ENCODE results near the gene PARK7.
A peak's percentile ranks its signal among the peaks of the same experiment; 100 is the strongest.

The PARK7 gene

DNA sequence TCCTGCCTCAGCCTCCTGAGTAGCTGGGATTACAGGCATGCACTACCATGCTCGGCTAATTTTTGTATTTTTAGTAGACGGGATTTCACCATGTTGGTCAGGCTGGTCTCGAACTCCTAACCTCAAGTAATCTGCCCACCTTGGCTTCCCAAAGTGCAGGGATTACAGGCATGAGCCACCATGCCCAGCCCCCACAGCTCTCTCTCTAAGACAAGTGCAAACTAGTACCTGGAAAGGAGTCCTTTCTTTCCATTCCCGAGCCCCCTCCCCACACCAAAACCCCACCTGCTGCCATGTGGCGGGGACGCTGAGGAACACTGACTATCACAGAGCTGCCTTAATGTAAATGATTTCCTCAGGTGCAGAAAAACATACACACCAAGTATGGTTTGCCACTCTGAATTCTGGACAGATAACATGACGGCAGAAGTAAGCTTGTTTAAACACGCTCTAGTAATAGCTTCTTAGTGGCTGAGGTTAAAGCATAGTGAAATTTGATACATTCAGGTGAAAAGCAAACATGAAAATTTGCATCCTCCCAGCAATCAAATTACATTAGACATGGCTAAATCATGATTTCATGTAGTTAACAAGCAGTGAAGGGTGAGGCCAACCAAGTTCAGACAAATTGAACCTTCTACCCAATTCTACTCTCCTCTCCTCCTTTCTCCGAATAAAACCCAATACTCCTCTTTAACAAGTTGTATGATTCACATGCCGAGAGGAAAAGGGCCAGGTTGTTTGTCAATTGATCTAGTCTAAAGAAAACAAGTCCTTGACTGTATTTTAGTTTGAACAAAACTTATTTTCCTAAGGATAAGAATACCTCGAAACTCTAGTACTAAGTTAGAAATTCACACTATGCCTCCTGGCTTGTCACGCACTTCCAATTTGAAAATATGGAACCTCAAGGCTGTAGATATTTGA lies 44.8 kb downstream of the PARK7 start:
- no peak overlapping the region for H3K4me3 ChIP-seq (ENCODE audit: low read depth, low read length)
- TF ChIP-seq, protein P1, sequence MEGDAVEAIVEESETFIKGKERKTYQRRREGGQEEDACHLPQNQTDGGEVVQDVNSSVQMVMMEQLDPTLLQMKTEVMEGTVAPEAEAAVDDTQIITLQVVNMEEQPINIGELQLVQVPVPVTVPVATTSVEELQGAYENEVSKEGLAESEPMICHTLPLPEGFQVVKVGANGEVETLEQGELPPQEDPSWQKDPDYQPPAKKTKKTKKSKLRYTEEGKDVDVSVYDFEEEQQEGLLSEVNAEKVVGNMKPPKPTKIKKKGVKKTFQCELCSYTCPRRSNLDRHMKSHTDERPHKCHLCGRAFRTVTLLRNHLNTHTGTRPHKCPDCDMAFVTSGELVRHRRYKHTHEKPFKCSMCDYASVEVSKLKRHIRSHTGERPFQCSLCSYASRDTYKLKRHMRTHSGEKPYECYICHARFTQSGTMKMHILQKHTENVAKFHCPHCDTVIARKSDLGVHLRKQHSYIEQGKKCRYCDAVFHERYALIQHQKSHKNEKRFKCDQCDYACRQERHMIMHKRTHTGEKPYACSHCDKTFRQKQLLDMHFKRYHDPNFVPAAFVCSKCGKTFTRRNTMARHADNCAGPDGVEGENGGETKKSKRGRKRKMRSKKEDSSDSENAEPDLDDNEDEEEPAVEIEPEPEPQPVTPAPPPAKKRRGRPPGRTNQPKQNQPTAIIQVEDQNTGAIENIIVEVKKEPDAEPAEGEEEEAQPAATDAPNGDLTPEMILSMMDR (IDR thresholded peaks at IDR 0.05; ENCODE audit: low read depth, low read length), result no peak
- in situ Hi-C loops (cut with HindIII; ENCODE audit: low sequenced_read_pairs), result loop anchor here (25.0 kb wide), 1 partner anchor 306 kb away; the partner anchor contains the start of gene SLC45A1
- peak; percentile 52 for DNase-seq (ENCODE audit: low read depth, low spot score)

DNA sequence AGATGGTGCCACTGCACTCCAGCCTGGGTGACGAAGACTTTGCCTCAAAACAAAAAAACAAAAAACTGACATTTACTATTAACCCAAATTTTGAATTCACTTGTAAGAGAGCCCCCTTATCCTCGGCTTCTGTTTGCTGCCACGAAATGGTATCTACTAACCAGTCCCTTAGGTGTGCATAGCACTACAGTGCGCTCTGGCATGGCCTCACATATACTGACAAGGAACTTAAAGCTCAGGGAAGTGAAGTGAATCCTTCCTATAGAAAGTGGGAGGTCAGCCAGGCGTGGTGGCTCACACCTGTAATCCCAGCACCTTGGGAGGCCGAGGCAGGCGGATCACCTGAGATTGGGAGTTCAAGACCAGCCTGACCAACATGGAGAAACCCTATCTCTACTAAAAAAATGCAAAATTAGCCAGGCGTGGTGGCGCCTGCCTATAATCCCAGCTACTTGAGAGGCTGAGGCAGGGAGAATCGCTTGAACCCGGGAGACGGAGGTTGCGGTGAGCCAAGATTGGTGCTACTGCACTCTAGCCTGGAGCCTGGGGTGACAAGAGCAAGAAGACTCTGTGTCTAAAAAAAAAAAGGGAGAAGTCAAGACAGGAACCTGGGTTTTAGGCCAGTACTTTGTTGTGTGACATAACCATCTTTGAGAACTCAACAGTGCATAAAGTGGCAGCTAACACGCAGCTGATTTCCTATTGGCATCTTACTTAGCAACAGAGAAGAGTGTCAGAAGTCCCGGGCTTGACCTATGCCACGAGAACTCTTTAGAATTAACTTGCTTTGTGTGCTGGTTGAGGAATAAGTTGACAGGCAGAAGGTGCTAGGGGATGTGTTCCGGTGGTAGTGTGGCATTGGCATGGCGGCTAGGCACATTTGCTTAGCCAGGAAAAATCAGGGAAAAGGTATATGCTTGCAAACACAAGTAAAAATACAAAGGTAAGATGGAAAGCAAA lies 47.8 kb downstream of the PARK7 start:
- in situ Hi-C loops (cut with HindIII; ENCODE audit: low sequenced_read_pairs), result loop anchor here (25.0 kb wide), 1 partner anchor 303 kb away; the partner anchor contains the start of gene SLC45A1
- DNase-seq (ENCODE audit: low read depth, low spot score), result peak; percentile 35
- TF ChIP-seq, protein P1 (IDR thresholded peaks at IDR 0.05; ENCODE audit: low read depth, low read length), result no peak
- no peak overlapping the region for H3K4me3 ChIP-seq (ENCODE audit: low read depth, low read length)

DNA sequence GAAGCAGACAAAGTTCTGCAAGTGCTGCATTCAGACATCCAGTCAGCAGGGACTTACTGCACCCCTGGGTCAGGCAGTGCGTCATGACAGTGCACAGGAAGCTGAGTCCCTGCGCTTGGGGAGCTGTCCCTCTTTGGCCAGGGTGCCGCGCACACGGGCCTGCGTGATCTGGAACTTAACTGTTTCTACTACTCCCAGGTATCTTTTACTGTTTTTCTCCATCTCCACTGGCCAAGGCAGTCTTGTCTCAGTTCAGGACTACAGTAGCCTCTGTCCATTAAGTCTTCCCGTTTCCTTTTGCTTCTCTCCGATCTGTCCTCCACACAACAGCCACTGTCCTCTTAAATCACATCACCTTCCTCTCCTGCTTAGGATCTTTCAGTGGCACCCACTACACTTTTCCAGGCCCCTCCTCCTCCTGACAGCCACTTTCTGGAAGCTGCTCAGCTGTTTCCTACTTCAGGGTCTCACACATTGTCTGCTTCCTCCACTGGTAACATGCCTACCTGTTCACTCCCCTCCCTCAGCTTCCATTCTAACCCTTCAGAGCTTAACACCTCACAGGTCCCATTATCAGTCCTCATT lies 48.7 kb downstream of the PARK7 start:
- in situ Hi-C loops (cut with HindIII; ENCODE audit: low sequenced_read_pairs), result loop anchor here (25.0 kb wide), 1 partner anchor 302 kb away; the partner anchor contains the start of gene SLC45A1
- TF ChIP-seq, protein P1 (IDR thresholded peaks at IDR 0.05; ENCODE audit: low read depth, low read length), result no peak
- H3K4me3 ChIP-seq (ENCODE audit: low read depth, low read length), result no peak overlapping the region
- peak; percentile 41 for DNase-seq (ENCODE audit: low read depth, low spot score)

GRCh38 chr1:8011016-8011415 lies 49.5 kb downstream of the PARK7 start:
- no peak for DNase-seq (ENCODE audit: low read depth, low spot score)
- TF ChIP-seq, protein P1 (IDR thresholded peaks at IDR 0.05; ENCODE audit: low read depth, low read length), result no peak
- in situ Hi-C loops (cut with HindIII; ENCODE audit: low sequenced_read_pairs), result loop anchor here (25.0 kb wide), 1 partner anchor 301 kb away; the partner anchor contains the start of gene SLC45A1
- no peak overlapping the region for H3K4me3 ChIP-seq (ENCODE audit: low read depth, low read length)

- TF ChIP-seq, protein P1 (IDR thresholded peaks at IDR 0.05; ENCODE audit: low read depth, low read length), result no peak
- no peak overlapping the region for H3K4me3 ChIP-seq (ENCODE audit: low read depth, low read length)
- in situ Hi-C loops (cut with HindIII; ENCODE audit: low sequenced_read_pairs), result loop anchor here (25.0 kb wide), 1 partner anchor 300 kb away; the partner anchor contains the start of gene SLC45A1
- DNase-seq (ENCODE audit: low read depth, low spot score), result peak; percentile 20
Measured at GRCh38 chr1:8011923-8012858, 50.7 kb downstream of the PARK7 start.
